Measurements from ENCODE around the gene KCNJ5. TPM values are rescaled to one million over a fixed set of nuclear protein-coding genes. Genes with fewer than 3 reads are reported as not detected.
A peak's percentile ranks its signal among the peaks of the same experiment; 100 is the strongest.

The KCNJ5 gene
- total RNA-seq, 1 experiment from 2014 or later, result not detected

DNA sequence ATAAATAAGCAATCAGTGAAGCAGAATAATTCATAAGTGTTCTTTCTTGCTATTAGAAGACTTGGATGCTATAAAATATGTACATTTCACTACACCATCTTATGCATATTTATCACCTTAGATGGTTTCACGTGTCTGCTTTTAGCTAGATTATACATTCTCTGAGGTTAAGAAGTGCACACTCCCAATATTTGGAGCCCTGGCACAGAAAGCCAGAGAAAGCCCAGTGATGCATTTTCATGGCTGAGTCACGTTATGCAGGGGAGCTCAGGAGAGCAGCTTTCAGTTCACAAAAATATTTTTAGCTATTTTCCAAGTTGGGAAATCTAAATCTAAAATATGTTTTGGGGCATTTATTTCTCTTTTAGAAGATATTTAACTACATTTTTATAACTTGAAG is 56.6 kb downstream of the KCNJ5 start:
- DNase-seq (ENCODE audit: low read depth), result no peak

DNA sequence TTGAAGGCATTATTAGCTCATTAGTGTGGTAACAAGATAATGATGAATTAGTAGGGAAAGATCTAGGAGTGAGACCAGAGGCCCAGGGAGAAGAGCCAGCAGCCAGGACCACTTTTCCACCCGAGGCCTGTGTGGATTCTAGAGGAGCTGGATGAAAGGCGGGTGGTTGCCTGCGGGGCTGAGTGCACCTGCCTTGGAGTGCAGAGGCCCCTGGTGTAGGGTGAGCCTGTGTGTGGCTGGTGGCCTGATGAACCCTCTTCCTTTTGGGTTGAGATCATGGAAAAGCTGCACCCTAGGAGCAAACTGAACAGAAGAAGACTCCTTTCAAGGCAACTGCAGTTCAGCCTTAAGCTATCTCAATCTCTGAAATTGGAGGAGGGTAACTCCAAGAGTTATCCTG is 57.4 kb downstream of the KCNJ5 start:
- DNase-seq (ENCODE audit: low read depth), result no peak

DNA sequence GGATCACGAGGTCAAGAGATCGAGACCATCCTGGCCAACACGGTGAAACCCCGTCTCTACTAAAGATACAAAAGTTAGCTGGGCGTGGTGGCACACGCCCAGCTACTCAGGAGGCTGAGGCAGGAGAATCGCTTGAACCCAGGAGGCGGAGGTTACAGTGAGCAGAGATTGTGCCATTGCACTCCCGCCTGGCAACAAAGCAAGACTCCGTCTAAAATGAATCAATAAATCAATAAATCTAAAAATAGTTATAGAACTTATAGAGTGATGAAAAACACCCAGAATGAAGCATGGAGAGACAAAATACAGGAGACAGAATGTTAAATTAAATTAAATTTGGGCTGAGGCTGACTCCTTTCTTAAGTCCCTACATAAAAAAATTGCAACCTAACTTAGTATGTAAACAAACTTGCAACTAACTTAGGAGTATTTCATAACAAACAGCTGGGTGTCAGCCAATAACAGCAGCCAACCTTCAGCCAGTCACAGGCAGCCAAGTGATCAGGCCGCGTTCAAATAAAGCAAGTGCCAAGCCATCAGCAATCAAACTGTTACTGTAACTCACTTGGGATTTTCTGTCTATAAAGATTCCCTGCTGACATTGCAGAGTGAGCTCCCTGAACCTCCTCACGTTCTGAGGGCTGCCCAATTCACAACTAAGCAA is 58.8 kb downstream of the KCNJ5 start:
- no peak for DNase-seq (ENCODE audit: low read depth)

DNA sequence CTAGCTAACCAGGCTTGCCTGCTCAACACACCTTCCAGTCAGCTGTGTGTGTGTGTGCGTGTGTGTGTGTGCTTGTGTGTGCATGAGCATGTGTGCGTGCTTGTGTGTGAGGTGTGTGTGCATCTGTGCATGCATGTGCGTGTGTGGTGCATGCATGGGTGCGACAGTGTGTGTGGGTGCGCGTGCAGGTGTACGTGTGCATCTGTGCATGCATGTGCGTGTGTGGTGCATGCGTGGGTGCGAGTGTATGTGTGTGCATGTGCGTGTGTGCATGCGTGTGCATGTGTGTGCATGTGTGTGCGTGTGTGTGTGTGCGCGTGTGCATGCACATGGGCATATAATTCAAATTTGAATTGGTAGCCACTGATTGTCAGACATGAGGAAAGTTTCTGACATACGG is 62.0 kb downstream of the KCNJ5 start:
- no peak for DNase-seq (ENCODE audit: low read depth)

DNA sequence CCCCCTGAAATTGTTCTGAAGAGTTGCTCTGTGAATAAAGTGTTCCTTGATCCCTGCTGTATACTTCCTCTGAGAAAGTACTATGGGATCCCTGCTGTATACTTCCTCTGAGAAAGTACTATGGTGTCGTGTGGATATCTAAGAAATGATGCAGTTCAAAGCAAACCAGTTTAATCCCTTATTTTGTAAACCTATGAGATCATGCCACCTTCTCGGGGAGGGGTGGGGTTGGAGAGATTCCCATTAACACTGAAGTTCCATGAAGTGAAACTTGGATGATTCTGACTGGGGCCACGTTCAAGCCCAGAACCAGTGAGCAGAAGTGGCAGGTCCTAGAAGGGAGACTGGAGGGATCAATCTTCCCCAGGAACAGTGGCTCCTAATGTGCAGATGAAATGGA is 64.5 kb downstream of the KCNJ5 start:
- DNase-seq (ENCODE audit: low read depth), result no peak

DNA sequence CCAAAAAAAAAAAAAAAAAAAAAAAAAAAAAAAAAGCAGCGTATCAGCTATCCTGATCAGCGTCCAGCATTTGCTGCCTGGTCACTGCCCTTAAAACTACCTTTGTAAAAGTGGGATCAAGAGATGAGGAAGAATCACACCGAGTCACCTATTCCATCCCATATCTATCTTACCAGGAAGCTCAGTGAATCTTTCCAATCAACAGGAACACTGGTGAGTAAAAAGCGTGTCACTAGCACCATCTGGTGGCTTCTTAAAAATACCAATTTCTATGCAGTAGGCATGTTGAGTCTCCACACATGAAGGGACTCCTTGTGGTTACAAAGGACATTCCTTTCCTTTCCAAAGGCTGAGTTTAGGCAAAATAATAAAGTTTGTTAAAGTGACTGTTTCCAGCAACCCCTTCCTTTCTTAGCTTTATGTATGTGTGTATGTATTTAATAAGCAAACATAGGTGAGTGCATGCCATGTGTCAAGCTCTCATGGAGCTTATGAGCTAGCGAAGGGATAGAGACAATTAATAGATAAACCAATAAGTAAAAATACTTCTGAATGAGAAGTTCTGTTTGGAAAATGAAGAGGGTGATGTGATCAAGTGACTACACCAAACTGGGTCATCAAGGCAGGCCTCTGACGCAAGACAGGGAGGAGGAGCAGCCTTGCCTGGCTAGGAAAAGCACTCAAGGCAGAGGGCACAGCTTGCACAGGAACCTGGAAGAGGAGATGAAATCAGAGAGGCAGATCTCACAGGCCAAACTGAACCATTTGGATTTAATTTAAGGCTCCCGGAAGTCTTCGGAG is 65.4 kb downstream of the KCNJ5 start:
- peak; percentile 75 for DNase-seq (ENCODE audit: low read depth)

DNA sequence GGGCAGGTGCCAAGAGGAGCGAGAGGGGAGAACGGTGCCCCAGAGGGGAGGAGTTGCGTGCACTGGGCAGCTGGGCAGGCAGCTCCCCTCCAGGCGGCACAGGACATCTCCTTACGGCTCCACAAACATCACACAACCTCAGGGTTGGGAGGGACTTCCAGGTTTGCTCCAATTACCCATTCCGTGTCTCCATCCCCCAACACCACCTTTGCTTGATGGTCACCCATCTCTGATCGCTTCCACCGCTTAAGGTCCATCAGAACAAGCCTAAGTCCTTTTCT is 66.0 kb downstream of the KCNJ5 start:
- no peak for DNase-seq (ENCODE audit: low read depth)

DNA sequence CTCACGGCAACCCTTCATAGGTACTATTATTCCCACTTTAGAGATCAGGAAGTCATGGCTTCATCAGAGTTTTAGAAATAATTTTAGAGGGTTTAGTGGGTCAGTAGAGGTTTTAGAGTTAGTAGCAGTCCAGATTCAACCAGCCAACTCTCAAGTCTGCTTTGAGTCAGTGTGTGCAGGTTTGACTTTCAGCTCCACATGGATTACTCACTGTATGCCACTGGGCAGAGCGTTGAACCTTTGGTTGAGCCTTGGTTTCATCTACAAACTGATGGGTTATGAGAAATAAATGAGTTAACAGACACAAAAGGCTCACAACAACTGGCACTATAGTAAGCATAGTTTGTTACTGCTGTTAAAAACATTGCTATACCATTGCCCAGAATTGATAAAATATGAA is 70.5 kb downstream of the KCNJ5 start:
- no peak for DNase-seq (ENCODE audit: low read depth)

DNA sequence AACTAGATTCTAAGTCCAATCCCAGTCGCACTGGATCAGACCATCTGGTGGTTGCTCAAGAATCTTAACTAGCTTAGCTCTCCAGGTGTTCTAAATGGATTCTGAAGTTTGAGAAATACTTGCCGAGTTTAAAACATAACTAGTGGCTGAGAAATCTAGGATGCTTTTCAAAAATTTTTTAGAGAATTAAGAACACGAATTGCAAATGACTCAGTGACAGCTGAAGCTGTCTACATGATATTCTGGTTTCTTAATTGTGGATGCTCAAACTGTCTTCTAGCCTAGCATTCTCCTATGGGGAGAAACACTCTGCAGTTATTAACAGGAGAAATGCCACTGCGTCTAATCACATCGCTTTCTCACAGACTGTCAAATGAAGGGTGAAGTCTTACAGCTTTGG is 71.7 kb downstream of the KCNJ5 start:
- DNase-seq (ENCODE audit: low read depth), result no peak

DNA sequence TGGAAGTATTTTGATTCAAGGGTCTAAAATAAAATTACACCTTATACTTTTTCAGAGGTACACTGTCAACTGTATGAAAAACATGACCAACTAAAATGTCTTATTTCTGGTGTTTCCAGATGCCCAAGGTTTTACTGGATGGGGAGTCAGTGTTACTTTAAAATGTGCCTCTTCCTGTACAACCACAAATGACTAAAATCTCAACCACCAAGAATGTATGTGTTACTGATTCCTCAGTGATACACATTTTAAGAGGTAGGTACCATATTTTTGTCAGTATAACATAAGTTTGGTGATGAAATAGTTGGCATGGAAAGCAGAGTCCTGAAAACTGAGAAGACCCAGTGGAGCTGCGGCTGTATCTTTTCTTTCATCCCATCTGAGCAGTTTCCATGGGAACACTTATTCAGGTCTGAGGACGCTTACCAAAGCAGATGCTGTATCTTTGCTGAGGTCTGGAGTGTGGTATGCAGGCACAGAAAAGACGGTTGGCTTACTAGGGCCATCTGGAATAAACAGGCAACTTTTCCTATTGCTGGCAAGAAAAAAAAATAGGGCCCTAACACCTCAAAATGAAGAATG is 72.7 kb downstream of the KCNJ5 start:
- no peak for DNase-seq (ENCODE audit: low read depth)

DNA sequence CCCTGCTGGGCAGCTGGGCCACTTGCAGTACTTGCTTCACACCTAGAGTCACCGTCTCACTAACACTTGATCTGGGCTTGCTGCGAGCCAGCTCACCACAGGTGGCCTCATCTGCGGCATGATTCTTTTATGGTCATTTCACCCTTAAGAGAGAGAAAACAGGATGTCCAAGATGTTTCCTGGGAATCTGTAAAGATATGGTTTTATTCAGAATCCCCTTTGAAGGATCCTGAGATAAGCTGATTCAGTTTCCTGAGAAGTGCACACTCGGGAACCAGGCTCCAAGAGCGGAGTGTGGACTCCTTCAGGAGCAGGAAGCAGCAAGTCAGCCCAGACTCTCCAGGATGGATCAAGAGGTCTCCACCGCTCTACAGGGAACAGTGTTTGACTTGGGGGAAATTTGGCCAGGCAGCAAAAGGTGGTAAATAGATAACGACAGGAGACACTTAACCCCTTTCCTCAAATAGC is 73.3 kb downstream of the KCNJ5 start:
- DNase-seq (ENCODE audit: low read depth), result no peak

DNA sequence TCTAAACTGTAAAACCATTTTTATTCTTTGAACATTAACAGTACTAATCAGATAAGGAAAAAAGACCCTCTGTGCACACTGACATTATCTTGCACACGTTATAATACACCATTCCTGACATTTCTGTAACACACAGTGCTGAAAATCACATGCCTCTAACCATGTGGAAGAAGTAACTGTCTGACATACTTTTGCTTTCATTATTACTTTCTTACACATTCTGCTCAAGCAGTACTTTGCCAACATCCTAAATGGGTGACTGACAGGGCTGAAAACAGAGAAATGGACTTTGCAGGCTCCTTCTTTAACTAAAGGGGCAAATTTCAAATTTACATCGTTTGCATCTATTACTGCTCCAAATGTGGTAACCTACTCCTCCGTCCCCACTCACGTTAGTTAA is 74.3 kb downstream of the KCNJ5 start:
- DNase-seq (ENCODE audit: low read depth), result no peak

DNA sequence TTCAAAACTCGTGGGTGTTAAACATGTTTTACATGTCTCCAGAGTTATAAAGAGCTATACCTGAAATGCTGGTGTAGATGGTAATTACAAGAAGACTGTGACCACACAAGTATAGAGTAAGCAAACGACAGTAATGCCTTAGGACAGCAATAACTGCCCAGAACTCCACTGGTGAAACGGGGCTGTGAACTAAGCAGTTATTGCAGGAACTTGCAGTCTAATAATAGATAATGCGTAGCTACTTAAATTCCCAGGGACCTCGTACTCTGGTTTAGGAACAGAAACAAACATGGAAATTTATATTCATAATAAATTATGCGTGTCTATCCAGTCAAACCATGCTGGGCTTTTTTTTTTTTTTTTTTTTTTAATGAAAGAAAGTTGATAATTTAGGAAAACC is 76.4 kb downstream of the KCNJ5 start:
- no peak for DNase-seq (ENCODE audit: low read depth)

DNA sequence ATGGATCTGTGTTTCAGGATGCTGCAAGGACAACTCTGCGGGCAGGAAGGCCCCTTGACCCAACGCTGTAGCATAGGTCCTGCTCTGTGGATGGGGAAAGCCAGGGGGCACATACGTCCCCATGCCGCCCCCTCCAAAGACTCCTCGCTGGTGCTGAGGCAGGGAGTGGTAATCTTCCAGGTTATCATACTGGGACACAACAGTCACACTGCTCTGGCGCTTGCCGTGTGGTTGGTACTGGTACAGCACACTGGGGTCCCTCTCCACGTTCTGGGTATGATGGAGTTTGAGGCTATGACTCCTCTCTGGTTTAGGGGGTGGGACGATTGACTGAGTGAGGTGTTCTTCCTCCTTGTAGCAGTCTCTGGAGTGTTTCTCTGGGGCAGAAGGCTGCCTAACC is 77.8 kb downstream of the KCNJ5 start:
- no peak for DNase-seq (ENCODE audit: low read depth)

Other genes starting within 250 kb of the KCNJ5 start
- 47.8 and 62.6 TPM in 2 replicates for gene FLI1, start 197.3 kb upstream of the KCNJ5 start, total RNA-seq (2014; rRNA removed; shearing (Covaris generic))
- not detected in 2 replicates for gene KCNJ1, start 24.1 kb upstream of the KCNJ5 start, total RNA-seq (2014; rRNA removed; shearing (Covaris generic))
- gene TP53AIP1, start 51.5 kb downstream of the KCNJ5 start, total RNA-seq (2014; rRNA removed; shearing (Covaris generic)), result not detected in 2 replicates

Measured in HT1080 (cell line).